HG03520 (cell line): Measurements from ENCODE around the gene ALX4.

Experiments used
- ATAC-seq: cut with Tn5 transposase; IDR thresholded peaks from one replicate; pipeline ENCODE4 v1.9.1; 2021; ENCODE audit warnings: mild to moderate bottlenecking, moderate library complexity; ENCODE audit not compliant: unreplicated experiment

ALX4 gene

DNA sequence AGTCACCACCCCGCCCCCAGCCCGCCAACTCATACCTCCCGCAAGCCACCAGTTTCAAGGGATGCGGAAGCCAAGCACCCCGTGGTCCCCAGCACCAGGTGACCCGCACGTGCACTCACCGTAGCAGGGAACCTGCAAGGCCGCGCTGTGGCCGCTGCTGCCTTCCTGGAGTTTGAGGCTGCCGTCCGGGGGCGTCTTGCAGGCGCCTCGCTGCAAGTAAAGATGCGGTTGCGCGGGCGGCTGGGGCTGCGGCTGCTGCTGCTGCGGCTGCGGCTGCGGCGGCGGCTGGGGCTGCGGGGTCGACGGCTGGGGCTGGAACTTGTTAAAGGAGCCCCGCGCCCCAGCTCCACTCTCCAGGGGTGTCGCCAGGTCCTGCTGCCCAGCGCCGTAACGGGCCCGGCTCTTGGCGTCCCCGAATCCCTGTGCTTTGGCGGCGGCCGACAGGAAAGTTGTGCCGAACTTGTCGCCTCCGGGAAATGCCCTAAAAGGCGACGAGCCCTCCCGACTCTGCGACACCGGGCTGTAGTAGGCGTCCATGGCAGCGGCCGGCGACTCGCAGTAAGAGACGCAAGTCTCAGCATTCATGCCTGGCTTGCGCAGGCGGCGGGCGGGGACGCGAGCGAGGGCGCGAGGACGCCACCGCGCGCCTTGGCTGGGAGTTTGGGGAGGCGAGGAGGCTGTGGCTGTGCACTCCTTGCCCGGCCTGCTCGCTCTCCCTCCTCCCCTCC is at the start of gene ALX4:
TSS of gene ALX4 (minus strand) at position 662 of the 728 bp plus-strand sequence. CDS start at position 585, 77 bp downstream.
- ATAC-seq = no peak

DNA sequence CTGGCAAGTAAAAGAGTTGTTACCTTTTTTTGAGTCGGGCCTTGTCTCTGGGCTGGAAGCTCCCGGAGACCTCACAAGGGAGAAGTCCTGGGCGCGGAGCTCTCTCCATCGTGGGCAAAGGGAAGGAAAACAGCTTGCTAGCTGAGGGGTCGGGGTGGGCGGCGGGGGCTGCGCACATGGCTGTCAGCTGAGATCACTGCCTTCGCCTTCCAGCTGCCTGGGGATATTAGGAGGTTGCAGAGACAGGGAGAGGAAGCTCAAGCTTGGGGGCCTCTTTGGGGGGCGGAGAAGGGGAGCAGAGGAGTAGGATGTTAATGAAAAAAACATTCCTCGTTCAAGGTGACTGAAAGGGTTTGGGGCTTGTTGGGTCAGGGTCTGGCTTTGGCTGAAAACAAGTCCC is 49.2 kb upstream of the ALX4 start:
- no peak for ATAC-seq

DNA sequence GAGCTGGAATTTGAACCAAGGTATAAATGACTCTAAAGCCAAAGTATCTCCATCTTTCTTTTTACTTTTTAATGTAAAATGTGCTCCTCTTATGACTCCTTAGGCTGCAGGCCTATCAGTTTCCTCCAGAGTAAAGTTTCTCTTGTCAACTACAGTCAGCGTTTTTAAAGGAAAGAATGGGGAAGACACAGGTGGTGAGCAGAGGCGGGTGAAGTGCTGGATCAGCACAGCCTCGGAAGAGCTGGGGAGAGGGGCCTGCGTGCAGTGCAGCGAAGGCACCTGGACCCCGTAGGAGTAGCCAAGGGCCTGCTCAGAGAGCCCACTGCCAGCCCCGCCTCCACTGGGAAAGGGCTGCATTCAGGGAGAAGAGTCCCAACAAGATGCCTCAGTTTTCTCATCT is 48.8 kb upstream of the ALX4 start:
- ATAC-seq = no peak

DNA sequence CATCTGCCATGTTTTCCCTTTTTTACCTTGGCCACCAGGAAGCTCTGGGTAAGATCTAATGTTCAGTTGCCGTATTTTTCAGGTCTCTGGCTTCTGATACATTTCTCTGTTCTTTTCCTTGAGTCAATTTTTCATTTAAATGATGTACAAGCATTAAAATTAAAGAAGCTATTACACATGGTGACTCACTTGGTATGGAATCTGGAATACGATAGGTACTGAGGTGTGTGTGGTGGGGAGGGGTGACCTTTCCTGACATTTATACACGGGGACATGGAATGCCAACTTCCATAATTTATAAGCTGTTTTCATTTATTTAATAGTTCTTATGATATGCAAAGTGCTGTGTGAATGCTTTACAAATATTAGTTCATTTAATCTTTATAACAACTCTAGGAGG is 47.8 kb upstream of the ALX4 start:
- ATAC-seq = no peak

DNA sequence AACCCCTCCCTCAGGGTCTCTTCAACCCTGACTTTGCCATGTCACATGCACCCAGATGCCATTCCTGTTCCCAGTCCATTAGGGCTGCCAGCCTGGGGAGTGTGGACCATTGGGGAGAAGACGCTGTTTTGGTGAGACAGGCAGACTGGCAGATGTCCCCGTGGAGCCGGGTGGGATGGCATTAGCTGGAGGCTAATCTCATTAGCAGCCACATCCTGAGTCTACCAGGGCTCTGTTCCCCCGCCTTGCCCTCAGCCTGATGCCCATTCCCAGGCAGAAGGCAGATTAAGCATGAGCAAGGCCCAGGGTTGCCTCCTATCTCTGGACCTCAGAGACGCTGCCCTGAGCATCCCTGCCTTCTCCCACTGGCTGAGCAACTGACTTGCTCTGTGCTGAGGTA is 46.4 kb upstream of the ALX4 start:
- no peak for ATAC-seq

DNA sequence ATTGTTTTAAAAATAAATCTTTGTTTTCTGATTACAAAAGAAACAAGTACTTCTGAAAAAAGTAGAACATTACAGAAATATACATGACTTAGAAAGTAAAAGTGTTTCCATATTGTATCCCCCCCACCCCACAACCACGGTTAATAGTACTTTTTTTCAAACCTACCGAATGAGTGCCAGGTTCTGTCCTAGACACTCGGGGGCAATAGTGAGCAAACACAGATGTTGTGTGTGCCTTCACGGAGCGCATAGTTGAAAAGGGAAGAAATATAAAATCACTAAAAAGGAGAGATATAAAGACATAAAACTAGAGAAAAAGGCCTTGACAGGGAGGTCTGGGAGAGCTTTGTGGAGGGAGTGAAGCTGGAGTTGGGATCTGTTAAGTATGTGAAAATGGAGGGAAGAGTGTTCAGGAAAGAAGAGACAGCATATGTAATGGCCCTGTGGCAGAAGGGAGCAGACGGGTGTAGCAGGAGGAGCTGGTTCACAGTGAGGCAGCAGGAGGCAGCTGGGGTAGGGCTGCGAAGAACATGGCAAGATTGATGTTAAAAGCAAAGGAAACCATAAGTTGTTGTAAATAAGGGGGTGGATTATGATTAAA is 42.1 kb upstream of the ALX4 start:
- no peak for ATAC-seq

DNA sequence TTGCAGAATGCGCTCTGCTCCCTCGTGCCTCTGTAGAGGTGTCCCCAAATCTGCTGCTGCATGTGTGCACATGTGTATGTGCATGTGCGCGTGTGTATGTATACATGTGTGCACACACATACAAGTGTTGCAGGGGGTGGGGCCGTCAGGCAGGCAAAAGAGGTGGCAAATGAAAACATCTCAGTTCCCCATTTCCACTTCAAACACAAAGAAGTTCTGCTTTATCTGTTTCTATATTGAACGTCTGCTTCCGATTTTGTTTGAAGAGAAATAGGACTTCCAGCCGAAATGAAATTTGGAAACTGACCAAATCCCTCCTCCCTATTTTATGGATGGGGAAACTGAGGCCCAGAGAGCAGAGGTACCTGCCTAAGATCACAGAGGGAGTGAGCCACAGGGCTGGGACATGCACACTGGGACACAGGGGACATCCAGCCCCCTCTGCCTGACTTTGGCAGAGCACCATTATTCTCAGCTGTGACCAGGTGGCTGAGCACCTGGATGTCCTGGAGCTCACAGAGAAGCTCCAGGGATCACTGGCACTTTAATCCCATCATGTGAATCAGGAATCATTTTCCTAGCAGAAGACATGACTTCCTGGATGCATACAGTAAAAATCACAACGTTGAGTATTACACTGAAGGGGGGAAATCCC is 41.2 kb upstream of the ALX4 start:
- ATAC-seq = no peak

DNA sequence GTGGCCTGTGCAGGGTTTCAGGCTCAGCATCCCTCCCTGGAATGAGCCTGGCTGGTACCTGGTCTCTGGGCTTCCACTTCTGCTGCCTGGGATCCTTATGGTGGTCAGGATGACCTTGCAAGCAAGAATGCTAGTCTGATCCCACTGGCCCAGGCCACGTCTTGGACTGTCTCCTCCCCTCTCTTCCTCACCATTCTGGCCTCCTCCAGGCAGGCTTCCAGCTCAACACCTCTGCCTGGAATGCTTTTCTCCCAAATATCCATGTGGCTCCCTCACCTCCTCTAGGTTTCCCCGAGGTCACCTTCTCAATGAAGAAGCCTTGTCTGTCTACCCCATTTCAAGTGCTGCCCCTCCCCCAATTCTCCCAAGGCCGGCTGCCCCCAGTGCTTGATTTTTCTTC is 39.4 kb upstream of the ALX4 start:
- ATAC-seq = no peak

DNA sequence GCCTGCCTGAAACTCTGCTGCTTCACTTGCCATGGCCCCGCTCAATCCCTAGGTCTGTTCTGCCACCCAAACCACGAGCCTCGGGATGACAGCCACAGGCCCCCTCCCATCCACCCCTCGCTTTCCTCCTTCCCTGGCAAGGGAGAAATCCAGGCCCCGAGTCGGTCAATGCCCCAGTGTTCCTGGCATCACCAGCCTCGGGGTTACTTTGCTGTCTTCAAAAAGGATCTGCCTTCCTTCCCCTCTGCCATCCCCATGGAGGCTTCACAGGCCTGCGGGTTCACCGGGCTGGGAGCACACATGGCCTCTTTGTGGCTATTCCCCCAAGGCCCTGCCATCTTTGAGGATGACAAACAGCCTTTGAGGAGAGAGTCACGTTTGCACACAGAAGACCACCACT is 38.8 kb upstream of the ALX4 start:
- no peak for ATAC-seq

DNA sequence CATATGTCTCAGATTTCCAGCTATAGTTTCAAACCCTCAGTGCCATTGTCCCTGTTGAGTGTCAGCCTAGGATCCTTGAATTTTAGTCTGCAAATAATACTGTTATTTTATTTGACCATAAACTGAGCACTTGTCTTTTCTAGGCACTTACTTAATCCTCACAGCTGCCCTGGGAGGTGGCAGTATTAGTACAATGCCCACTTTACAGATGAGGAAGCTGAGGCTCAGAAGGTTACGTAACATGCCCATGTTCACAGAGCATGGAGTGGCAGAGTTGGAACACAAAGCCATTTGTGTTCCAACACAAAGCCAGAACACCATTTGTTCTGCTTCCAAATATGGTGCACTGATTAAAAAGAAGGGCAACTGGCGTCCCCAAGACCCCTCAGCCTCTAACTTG is 38.2 kb upstream of the ALX4 start:
- ATAC-seq = no peak

DNA sequence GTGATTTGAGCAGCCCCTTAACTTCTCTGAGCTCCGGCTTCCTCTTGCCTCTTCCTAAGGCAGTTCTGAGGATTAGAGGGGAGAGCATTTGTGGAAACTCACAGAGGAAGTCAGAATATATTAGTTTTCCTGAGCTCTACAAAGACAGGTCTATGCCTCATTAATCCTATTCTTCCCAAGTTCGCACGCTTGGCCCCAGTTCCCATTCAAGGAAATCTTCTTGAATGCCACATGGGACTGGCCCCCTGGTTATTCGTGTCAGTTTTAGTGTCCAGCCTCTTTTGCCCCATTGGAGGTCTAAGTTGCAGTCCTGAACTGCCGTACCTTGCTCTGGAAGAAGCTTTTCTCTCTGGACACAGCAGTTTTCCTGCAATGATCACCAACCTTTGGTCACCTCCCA is 37.6 kb upstream of the ALX4 start:
- no peak for ATAC-seq

DNA sequence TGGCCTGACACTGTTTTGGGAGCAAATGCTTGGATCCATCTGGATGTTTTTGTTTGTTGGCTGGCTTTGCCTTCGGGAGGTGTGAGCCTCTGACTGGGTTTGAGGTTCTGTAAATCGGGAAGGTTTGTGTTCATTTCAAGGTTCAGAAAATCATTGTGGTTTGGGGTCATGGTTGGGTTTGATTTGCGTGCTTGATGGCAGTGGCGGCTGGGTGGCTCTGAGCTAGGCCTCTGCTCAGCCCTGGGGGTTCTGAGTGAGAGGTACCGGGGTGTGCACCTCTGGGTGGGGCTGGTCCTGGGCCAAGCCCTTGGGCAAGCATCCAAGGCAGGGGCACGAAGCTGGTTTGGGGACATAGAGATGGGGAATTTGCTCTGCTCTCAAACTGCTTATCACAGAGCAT is 37.0 kb upstream of the ALX4 start:
- no peak for ATAC-seq

DNA sequence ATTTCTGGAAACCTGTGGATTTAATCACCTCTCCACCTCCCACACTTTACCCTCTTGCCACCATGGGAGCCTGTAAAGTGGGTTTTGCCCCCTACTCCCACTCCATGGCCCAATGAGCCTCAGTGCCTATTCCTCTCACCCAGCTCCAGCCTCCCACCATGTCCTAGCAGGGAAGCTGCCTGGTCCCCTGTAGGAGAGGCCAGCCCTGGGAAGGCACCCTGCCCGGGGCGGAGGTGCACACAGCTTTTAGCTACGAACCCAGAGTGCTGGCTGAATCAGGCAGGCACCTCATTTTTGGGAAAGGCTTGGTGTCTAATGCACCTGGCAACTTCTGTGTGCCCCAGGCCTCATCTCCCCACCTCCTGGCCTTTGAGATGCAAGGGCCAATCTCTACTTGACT is 35.8 kb upstream of the ALX4 start:
- ATAC-seq = no peak

DNA sequence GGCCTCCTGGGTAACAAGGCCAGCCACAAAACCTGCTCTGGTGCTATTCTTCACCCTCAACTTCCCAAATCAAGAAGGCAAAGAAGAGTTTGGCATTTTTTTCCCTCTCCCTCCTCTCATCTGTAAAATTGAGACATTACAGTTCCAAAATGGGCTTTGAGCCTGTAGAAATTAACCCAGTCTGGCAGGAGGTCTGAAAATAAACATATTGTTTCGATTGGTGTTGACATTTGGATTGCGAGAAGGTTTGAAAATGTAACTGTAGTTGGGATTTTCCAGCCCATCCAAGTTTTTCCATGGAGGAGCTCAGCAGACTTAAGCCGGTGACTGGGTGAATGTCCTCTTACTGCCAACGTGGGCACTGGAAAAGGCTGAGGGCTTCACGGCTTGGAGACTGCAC is 35.0 kb upstream of the ALX4 start:
- no peak for ATAC-seq

DNA sequence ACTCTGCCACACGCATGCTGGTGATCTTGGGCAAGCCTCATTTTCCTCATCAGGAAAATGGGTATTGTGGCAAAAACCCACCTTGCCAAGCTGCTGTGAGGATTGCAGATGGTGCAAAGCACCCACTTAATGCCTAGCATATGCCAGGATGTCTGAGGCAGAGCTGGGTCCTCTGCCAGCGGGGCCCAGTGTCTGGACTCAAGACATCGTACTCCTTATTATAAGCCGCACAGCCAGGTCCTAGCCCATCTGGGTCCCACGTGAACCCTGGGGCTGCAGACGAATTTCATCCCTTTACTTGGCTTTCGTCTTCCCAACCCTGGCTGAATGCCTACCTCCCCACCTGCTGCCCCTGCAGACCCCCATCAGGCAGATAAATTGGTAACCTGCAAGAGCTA is 34.5 kb upstream of the ALX4 start:
- no peak for ATAC-seq

DNA sequence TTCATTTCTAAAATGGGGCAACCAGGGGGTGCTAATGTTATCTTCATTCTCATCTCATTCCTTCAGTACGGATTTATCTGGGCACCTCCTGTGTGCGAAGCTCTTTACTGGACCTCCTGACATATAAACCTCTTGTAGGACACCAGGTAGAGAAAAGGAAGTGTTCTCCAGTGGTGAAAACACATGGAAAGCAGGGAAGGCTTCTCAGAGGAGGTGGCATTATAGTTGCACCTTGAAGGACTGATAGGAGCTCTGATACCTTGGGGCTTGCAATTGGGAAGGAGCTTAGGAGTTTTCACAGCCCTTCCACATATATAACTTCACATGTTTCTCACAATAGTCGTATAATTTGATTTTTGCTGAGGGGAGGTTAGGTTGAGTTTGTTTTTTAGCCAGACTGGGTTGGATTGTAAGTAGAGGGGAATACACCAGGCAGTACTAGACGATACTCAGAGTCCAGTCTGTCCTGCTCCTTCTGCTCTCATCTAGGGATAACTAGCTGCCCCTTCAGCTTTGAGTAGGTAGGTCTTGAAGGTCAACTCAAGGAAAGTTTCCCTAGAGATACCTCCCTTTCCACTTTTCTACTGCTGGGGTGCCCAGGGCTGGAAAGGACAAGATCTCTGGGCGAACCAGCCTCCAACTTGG is 34.0 kb upstream of the ALX4 start:
- no peak for ATAC-seq

DNA sequence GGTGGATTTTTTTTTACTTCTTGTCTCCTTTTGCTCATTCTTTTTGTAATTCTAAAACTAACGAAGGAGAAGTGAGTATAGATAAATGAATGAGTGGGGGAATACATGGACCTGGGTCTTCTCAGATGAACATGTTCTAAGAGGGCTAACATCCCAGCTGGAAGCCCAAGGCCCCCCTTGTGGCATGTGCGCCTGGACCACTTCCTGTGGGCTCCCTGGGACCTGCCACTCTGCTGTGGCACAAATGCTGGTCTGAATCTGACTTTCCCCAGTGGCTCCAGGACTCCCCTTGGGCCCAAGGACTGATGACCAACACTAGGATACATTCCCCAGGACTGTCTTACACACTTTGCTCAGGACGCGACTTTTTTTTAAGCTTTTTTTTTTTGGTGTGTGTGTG is 32.7 kb upstream of the ALX4 start:
- ATAC-seq = no peak

DNA sequence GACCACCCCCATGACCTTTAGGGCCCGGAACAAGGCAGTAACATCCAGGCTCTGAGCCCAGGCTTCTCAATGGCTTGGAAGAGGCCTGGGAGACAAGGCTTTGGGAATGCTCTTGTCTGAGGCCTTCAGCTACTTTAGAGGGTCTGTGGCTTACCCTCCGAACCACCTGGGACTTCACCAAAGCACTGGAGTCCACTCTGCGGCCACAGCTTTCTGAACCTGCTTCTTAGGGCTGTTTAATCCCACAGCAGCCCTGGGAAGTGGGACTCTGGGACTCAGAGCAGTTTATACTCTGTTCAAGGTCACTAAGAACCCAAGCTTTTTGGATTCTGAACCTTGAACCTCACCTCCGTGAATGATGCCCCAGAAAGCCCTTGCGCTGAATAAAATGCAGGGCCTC is 30.7 kb upstream of the ALX4 start:
- ATAC-seq = no peak

DNA sequence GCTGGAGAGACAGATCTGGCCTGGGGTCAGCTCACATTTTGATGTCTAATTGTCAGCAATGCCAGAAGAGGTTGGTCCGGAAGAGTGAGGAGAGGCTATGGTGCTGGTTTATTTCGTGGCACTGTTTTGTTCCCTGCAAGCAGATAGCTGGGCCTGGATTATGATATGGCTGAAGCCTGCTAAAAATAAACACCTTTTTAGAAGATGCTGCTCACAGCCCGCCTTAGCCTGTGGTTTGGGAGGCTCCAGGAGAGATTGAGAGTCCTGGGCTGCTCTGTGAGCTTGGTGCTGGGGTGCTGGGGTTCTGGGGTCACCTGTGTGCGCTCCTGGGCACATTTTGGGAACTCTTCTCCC is 29.6 kb upstream of the ALX4 start:
- no peak for ATAC-seq

DNA sequence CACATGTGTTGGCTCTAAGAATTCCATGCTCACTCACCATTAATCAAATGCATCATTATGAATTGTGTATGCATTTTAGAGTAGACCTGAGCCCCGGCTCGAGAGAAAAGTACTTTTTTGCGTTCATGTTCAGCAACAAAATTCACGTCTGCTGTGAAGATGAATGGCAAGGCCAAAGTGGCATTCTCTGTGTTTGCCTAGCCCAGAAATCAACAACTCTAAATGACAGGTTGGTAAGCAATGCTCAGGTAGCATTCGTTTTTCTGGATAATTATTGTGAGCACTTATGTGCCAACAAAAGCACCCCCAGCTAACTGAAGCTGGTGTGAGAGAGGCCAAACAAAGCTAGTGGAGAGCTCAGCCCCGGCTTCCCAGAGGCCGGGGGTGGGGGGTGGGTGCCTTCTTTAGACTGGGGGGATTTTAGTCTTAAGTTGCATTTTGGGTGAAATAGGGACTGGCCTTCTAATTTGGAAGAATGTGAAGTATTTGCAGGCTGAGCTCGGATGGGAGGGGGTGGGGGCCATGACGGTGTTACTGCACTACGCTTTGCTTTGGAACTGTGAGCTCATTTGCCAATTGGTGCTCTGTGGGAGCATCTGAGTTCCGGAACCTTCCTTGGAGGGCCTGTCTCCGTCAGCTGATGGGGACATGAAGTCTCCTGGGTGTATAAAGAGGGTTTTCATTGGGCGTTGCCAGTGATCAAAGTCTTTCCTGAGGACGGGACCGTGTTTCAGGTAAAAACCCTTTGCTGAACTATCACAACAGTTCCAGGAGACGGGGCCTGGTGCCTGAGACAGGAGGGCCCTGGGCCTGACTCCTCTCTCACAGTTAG is 29.0 kb upstream of the ALX4 start:
- ATAC-seq = no peak

DNA sequence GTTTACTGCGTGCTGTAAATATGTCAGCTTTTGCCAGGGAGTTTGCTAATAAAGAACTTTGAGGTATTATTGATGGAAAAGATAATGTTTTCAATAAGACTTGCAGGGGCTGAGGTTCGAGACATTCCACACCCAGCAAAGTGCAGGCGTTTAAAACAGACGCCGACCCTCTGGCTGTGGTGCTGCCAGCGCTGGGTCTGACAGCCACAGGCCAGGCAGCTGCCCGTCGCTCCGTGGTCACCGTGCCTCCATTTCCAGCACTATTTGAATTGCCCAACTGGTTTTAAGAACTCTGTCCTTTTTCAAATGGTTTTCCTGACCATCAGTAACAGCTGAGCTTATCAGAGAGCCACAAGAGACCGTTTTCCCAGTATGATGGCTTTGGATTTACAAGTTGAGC is 28.1 kb upstream of the ALX4 start:
- no peak for ATAC-seq
